AG09309 (cell line): ENCODE results near the gene ZNF783.
"Not testable (repeated sequence)": the region's sequence is repeated elsewhere in the genome, so short reads cannot be mapped to it uniquely, and the experiment has no call there.

Source experiments
- DNase-seq: peaks from one replicate; pipeline ENCODE4 v3.0.0-alpha.2; 2010; ENCODE audit warnings: low read depth
- H3K4me3 ChIP-seq: 2 replicates; pipeline ENCODE4 v1.5.1; 2011; ENCODE audit warnings: mild to moderate bottlenecking, low read depth, low read length, moderate library complexity; ENCODE audit not compliant: control insufficient read depth
- CTCF ChIP-seq: IDR thresholded peaks from 2 replicates; pipeline ENCODE4 v1.5.1; 2011; ENCODE audit warnings: mild to moderate bottlenecking, low read depth, low read length, inconsistent platforms; ENCODE audit not compliant: insufficient read depth, control insufficient read depth; ENCODE audit errors: missing control alignments

Gene ZNF783

GRCh38 chr7:149266451-149266850 is 4.5 kb downstream of the ZNF783 start:
- no peak overlapping the region for H3K4me3 ChIP-seq
- no peak for DNase-seq
- no peak for TF ChIP-seq CTCF

GRCh38 chr7:149267733-149268132 is 5.7 kb downstream of the ZNF783 start:
- no peak for DNase-seq
- H3K4me3 ChIP-seq, result no peak overlapping the region
- TF ChIP-seq CTCF, result no peak

GRCh38 chr7:149274424-149274823 is 12.4 kb downstream of the ZNF783 start:
- not testable (repeated sequence) for DNase-seq, H3K4me3 ChIP-seq

- DNase-seq, result no peak
- TF ChIP-seq CTCF, result no peak
- H3K4me3 ChIP-seq, result no peak overlapping the region
Observed at GRCh38 chr7:149277871-149278270, 15.9 kb downstream of the ZNF783 start.

GRCh38 chr7:149278396-149278795 is 16.4 kb downstream of the ZNF783 start:
- no peak overlapping the region for H3K4me3 ChIP-seq
- no peak for TF ChIP-seq CTCF
- DNase-seq, result no peak

GRCh38 chr7:149279111-149279743 is 17.2 kb downstream of the ZNF783 start:
- DNase-seq, result no peak
- no peak for TF ChIP-seq CTCF
- no peak overlapping the region for H3K4me3 ChIP-seq

GRCh38 chr7:149280151-149280550 is 18.2 kb downstream of the ZNF783 start:
- DNase-seq, result no peak
- H3K4me3 ChIP-seq, result no peak overlapping the region
- no peak for TF ChIP-seq CTCF
